ENCODE results near the gene CDK15.
"Not testable (repeated sequence)": the region's sequence is repeated elsewhere in the genome, so short reads cannot be mapped to it uniquely, and the experiment has no call there.

CDK15 gene

DNA sequence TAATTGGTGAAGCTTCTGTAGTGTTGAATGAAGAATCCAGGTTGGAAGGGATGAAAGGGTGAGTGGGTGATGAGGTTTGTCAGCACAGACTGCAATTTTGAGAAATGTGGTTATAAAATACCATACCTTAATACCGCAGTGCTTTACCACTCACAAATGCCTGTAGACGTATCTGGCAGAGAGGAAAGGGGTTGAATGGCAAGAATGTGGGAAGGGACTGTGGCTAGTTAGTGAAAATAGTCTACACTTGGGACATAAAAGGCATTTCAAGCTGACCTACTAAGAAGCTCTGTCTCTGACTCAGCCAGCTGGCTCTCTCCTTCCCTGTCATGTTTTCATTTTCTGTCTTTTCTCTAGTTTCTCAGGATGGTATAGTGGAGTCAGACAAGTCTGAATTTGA, 25.1 kb downstream of the CDK15 start:
- DNase-seq (ENCODE audit: low read depth), result no peak

DNA sequence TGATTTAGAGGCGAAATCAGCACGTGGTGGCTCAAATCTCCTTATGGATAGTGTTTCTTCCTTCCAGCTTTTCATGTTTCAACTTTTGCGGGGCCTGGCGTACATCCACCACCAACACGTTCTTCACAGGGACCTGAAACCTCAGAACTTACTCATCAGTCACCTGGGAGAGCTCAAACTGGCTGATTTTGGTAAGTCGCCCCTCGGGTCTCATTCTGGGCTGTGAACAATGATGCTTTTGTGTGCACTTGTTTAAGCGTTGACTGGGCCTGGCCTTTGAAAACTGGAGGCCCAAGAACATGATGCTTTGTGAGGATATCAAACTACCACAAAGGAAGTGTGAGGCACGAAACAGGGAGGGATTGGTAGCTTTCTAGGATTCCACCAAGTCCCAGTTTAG, 27.4 kb downstream of the CDK15 start:
- no peak for DNase-seq (ENCODE audit: low read depth)

DNA sequence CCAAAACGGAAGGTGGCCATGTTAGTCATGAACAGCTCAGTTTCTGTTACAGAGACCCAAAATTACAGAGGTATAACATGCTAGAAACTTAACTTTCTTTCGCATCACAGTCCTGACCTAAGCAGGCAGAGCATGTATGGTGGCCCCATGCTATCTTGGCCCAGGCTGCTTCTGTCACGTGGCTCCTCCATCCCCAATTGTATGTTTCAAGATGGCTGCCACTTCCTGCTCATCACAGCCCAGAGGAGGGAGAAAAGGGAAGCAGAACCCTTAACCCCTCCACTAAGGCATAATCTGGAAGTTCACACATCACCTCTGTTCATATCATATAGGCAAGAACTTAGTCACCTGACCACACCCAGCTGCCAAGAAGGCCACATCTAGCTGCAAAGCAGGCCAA, 28.7 kb downstream of the CDK15 start:
- DNase-seq (ENCODE audit: low read depth), result no peak

GRCh38 chr2:201837391-201837790, 31.1 kb downstream of the CDK15 start:
- DNase-seq (ENCODE audit: low read depth), result no peak

DNA sequence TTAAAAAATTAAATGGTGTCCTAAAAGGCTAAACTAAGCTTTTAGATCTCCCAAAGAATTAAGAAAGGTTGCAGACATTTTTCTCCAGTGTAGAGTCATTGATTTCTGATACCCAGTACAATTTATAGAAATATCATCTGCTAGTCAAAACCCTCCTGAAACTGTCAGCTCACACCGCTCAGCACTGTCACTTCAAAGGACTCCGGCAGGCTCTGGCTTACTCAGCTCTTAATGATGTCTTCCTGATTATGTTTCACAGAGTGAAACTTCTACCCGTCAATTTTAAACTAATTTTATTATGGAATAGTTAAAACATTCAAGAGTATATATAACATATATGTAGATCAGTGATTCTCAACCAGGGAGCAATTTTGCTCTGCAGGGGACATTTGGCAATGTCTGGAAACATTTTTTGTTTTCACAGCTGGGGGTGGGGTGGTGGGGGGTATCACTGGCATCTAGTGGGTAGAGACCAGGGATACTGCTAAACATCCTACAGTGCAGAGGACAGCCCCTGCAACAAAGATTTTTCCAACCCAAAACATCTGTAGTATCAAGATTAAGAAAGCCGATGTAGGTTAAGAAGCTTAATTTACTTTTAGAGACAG, 31.6 kb downstream of the CDK15 start:
- no peak for DNase-seq (ENCODE audit: low read depth)

- peak; percentile 35 for DNase-seq (ENCODE audit: low read depth)
These were observed 33.4 kb downstream of the CDK15 start for GRCh38 chr2:201839727-201840126.

DNA sequence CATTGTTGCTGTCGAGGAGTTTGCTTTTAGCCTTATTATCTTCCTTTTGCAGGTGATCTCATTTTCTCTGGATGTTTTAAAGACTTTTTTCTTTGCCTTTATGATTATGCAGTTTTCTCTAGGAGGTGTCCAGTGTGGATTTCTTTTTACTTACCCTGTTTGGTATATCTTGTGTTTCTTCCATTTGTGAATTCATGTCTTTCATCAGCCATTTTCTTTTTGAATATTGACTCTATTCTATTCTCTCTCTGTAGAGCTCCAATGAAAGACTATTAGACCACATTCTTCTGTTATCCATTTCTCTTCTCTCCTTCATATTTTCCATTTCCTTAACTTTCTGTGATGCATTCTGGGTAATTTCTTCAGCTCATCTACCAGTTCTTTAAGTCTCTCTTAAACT, 34.4 kb downstream of the CDK15 start:
- no peak for DNase-seq (ENCODE audit: low read depth)

- DNase-seq (ENCODE audit: low read depth), result no peak
These were observed 36.0 kb downstream of the CDK15 start for GRCh38 chr2:201842131-201842860.

GRCh38 chr2:201844922-201845321, 38.6 kb downstream of the CDK15 start:
- DNase-seq (ENCODE audit: low read depth), result not testable (repeated sequence)

GRCh38 chr2:201847481-201847880, 41.1 kb downstream of the CDK15 start:
- no peak for DNase-seq (ENCODE audit: low read depth)

DNA sequence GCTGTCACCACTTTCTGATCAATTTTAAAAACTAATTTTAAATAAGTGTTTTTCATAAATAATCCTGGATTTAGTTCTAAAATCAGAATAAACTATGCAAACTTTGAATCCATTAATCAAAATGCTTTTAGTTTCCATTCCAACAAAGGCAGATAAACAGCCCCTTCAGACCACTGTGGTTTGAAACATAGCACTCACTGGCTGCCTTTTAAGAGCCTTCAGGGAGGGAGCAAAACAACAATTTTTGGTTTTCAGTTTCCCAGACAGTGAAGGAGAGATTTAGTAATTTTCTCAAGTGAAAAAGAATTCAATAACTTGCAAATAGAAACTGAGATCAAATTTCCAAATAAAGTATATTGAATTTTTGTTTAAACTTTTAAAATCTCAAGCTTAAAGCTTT, 46.1 kb downstream of the CDK15 start:
- DNase-seq (ENCODE audit: low read depth), result no peak

GRCh38 chr2:201852878-201853415, 46.6 kb downstream of the CDK15 start:
- DNase-seq (ENCODE audit: low read depth), result no peak

GRCh38 chr2:201854221-201854801, 48.0 kb downstream of the CDK15 start:
- DNase-seq (ENCODE audit: low read depth), result peak; percentile 88

DNA sequence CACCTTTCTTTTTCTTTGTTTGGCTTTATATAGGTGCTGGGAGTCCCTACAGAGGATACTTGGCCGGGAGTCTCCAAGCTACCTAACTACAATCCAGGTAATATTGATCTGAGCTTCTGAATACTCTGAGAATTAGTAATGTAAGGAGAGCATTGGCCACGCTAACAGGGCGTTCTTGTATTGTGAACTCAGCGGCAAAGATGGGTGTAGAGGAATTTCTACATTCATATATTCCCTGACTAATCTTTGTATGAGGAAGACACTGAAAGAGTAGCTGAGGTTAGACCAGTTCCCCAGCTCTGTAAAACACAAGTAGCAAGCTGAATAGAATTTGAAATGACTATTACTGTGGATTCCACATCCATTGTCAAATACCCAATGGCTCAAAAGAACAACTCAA, 48.5 kb downstream of the CDK15 start:
- no peak for DNase-seq (ENCODE audit: low read depth)

- no peak for DNase-seq (ENCODE audit: low read depth)
These were observed 49.0 kb downstream of the CDK15 start for GRCh38 chr2:201855356-201855755.

- no peak for DNase-seq (ENCODE audit: low read depth)
These were observed 51.0 kb downstream of the CDK15 start for GRCh38 chr2:201857326-201857725.

DNA sequence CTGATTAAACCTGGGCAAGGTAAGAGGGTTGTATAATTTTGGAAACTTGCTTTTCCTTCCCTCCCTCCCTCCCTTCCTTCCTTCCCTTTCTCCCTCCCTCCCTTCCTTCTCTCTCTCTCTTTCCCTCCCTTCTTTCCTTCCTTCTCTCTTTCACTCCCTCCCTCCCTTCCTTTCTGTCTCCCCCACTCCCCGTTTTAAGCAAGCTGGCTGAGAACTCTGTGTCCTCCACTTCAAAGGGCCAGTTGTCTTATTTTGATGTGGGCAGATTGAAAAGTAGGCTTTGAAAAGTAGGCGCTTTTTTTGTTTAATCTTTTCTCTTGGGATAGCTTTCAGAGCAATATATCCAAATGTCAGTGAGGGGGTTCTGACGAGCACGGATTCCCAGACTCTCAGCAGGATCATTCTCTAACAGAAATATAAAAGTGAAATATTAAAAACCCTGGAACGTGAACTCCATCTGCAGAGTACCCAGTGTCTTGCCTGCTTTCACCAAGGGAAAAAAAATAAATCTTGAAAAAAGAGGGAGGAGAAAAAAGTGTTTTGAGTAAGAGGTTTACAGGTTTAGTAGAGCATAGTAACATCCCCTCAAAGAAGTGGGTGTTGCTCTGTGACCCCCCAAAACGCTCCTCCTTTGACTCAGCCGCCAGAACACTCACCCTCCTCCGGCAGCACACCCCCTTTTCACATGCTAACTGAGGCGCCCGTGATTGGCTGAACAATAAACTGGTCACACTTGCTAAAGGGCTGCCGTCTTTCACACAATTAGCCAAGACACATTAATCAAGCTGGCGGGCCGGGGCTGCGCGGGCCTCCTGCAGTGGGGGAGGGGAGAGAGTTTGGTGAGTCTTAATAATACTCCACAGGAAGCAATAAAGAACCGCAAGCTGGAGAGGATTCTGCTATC, 52.2 kb downstream of the CDK15 start:
- DNase-seq (ENCODE audit: low read depth), result no peak

GRCh38 chr2:201859949-201860348, 53.6 kb downstream of the CDK15 start:
- no peak for DNase-seq (ENCODE audit: low read depth)

GRCh38 chr2:201860636-201861066, 54.3 kb downstream of the CDK15 start:
- peak; percentile 77 for DNase-seq (ENCODE audit: low read depth)

DNA sequence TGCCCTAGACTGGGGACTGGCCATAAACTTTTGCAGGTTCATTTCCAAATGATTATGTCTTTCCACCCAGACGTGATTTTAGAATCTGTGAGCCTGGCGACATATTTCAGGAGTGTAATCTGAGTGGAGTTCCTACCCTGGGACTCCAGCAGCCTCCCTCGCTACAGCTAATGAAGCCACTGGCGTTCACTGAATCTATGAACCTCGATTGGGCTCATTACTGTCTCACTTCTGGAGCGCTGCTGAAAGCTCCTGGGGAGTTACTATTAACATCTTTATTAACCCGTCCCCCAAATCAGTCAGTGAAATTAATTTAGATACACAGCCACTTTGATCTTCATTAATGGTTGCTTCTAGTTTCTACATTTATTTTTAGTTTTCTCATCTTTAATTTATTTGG, 56.5 kb downstream of the CDK15 start:
- DNase-seq (ENCODE audit: low read depth), result no peak

DNA sequence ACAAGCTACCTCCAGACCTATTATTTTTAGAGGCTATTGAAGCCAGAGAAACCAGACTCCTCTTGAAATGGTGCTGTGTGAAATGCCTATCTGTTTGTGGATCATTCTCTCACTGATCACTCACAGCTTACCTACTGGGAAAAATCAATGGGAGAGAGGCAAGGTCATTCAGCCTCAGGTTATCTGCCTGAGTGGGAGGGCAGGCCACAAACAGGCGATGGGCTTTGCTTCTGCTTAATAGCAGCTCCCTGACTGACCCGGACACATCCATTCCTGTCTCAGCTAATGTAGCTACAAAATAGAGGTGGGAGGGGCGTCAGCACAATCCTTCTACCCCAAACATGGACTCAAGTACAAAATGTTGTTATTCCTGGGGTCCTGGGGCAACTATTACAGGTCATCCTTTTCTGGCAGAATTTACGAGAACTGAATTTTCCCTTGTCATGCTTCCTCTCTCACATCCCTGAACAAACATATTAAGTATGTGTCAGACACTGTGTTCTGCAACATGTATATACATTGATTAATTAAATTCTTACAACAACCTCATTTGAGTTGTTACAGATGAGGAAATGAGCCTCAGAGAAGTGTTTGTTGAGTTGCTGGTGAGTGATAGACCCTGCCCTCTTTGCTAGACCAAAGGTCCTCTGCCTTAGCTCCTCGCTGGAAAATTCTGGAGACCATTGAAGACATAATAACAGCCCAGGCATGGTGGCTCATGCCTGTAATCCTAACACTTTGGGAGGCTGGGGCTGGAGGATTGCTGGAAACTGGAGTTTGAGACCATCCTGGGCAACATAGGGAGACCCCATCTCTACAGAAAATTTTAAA, 60.5 kb downstream of the CDK15 start:
- DNase-seq (ENCODE audit: low read depth), result no peak
